BLaER1 treated with 17β-estradiol and CSF1 and Interleukin-3, amounts not matched to agents 10 nM and 100 nM (cell line): Measurements from ENCODE around the gene RIGI.
"Not testable (repeated sequence)": the region's sequence is repeated elsewhere in the genome, so short reads cannot be mapped to it uniquely, and the experiment has no call there.

Experiments used
- H3K27ac ChIP-seq, 11 experiments: shearing (Covaris generic); formaldehyde crosslinking; 2 replicates each; pipeline ENCODE4 v1.8.1; 2022
- H3K27me3 ChIP-seq, 11 experiments: shearing (Covaris generic); formaldehyde crosslinking; 2 replicates each; pipeline ENCODE4 v1.8.1; 2022
- H3K36me3 ChIP-seq, 11 experiments: shearing (Covaris generic); formaldehyde crosslinking; 2 replicates each; pipeline ENCODE4 v1.8.1; 2022
- H3K4me1 ChIP-seq, 10 experiments: shearing (Covaris generic); formaldehyde crosslinking; 2 replicates each; pipeline ENCODE4 v1.8.1; 2022
- H3K4me2 ChIP-seq, 11 experiments: shearing (Covaris generic); formaldehyde crosslinking; 2 replicates each; pipeline ENCODE4 v1.8.1; 2022
- H3K4me3 ChIP-seq, 10 experiments: shearing (Covaris generic); formaldehyde crosslinking; 2 replicates each; pipeline ENCODE4 v1.8.1; 2022
- H3K9ac ChIP-seq, 11 experiments: shearing (Covaris generic); formaldehyde crosslinking; 2 replicates each; pipeline ENCODE4 v1.8.1; 2022
- H3K9me3 ChIP-seq, 11 experiments: shearing (Covaris generic); formaldehyde crosslinking; replicated peaks in 1 of 11; 2 replicates each; pipeline ENCODE4 v1.8.1; 2022
- H4K20me1 ChIP-seq, 11 experiments: shearing (Covaris generic); formaldehyde crosslinking; 2 replicates each; pipeline ENCODE4 v1.8.1; 2022
- Cebpa-rat ChIP-seq, 11 experiments: shearing (Covaris generic); IDR thresholded peaks; 2 replicates each; pipeline ENCODE4 v1.8.1; 2022

Gene RIGI

GRCh38 chr9:32545884-32546283, 19.9 kb upstream of the RIGI start:
- no peak overlapping the region for H3K4me3 ChIP-seq

GRCh38 chr9:32543047-32543446, 17.1 kb upstream of the RIGI start:
- H3K27ac ChIP-seq = no peak overlapping the region
- H3K4me3 ChIP-seq = no peak overlapping the region
- H3K9ac ChIP-seq = no peak overlapping the region
- no peaks in the 10 kb centered on the region for H3K27me3 ChIP-seq
- no peaks in the 10 kb centered on the region for H3K4me1 ChIP-seq
- H4K20me1 ChIP-seq = peaks cover 40 to 97% (median 78%) of the 10 kb centered on the region in 11 experiments
- H3K4me2 ChIP-seq = no peak overlapping the region
- no peaks in the 10 kb centered on the region for H3K9me3 ChIP-seq
- TF ChIP-seq Cebpa-rat (IDR thresholded peaks at IDR 0.05) = no peak
- H3K36me3 ChIP-seq = peaks cover 59 to 88% (median 73%) of the 10 kb centered on the region in 11 experiments

More at GRCh38 chr9:32545884-32546283, 19.9 kb upstream of the RIGI start:
- no peak overlapping the region for H3K9ac ChIP-seq
- H4K20me1 ChIP-seq = peaks cover 69 to 99% (median 94%) of the 10 kb centered on the region in 11 experiments
- H3K36me3 ChIP-seq = peaks cover 53 to 82% (median 71%) of the 10 kb centered on the region in 11 experiments
- no peak overlapping the region for H3K4me2 ChIP-seq
- no peaks in the 10 kb centered on the region for H3K27me3 ChIP-seq
- no peaks in the 10 kb centered on the region for H3K9me3 ChIP-seq
- no peak overlapping the region for H3K27ac ChIP-seq
- no peak for TF ChIP-seq Cebpa-rat (IDR thresholded peaks at IDR 0.05)
- peaks cover 13 to 20% (median 15%) of the 10 kb centered on the region in 10 experiments for H3K4me1 ChIP-seq

DNA sequence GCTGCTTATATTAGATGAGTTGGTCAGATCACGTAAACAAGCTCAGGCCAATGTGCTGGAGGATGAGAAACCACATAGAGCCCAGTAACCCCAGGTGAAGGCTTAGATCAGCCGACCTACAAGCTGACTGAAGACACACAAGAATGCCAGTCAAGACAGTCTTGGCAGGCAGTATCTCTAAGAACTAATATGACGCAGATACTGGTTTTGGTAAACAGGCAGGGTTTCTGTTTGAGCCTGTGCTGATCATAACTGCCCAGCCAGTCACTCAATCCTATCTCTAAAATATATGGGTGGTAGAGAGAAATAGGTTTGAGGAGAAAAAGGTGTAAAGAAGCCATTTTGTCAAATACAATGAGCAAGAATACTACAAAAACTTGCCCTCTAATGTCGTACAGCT, 7.8 kb upstream of the RIGI start:
- Histone ChIP-seq H3K27me3 (no peaks in the 10 kb centered on the region), H3K4me3 (no peak overlapping the region), H3K4me2 (no peak overlapping the region), H3K9ac (no peak overlapping the region), H3K4me1 (no peaks in the 10 kb centered on the region), H3K27ac (no peak overlapping the region), H4K20me1 (peaks cover 0 to 22% (median 4%) of the 10 kb centered on the region in 11 experiments; a peak in 7 of 22 replicates), H3K9me3 (no peaks in the 10 kb centered on the region; a peak in 1 of 22 replicates), H3K36me3 (peaks cover 9 to 45% (median 29%) of the 10 kb centered on the region in 11 experiments; a peak in 19 of 22 replicates)
- no peak for TF ChIP-seq Cebpa-rat (IDR thresholded peaks at IDR 0.05)

DNA sequence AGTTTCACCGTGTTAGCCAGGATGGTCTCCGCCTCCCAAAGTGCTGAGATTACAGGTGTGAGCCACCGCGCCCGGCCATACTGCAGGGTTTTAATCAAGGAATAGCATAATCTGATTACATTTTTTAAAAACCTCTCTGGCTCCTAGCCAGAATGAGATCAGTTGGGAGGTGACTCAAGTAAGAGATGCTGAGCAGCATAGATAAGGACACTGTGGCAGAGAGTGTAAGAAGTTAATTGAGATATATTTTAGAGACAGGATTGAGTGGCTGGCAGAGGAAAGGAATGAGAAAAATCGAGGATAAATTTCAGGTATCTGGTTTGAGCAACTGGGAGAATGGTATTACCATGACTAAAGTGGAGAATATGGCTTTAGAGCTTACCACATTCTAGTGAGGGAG, 7.3 kb upstream of the RIGI start:
- Histone ChIP-seq H3K9ac (no peak overlapping the region), H3K4me3 (no peak overlapping the region), H3K27ac (no peak overlapping the region), H3K36me3 (peaks cover 9 to 40% (median 27%) of the 10 kb centered on the region in 11 experiments; a peak in 17 of 22 replicates), H4K20me1 (peaks cover 0 to 17% (median 0%) of the 10 kb centered on the region in 11 experiments; a peak in 6 of 22 replicates), H3K4me2 (no peak overlapping the region), H3K9me3 (no peaks in the 10 kb centered on the region; a peak in 1 of 22 replicates), H3K27me3 (no peaks in the 10 kb centered on the region), H3K4me1 (no peaks in the 10 kb centered on the region)
- no peak for TF ChIP-seq Cebpa-rat (IDR thresholded peaks at IDR 0.05)

DNA sequence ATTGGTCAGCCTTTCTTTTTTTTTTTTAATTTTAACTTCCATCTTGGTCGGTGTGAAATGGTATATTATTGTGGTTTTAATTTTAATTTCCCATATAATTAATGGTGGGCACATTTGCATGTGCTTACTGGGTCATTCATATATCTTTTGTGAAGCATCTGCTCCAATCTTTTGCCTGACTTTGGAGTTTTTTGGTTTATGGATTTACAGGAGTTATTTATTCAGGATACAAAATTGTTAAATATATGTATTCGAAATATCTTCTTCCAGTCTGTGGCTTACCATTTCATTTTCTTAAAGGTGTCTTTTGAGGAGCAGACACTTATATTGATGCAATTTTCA, 682 bp upstream of the RIGI start:
- no peaks in the 10 kb centered on the region for H3K27me3 ChIP-seq
- H3K27ac ChIP-seq = peak overlapping the region in 10 of 11 experiments; percentile 13 to 81 (median 73); a peak in 16 of 22 replicates
- H3K9ac ChIP-seq = peak overlapping the region; percentile 70 to 85 (median 80); a peak in 21 of 22 replicates
- peak overlapping the region; percentile 65 to 85 (median 76) for H3K4me3 ChIP-seq
- H3K36me3 ChIP-seq = peaks cover 0 to 15% (median 6%) of the 10 kb centered on the region in 11 experiments; a peak in 11 of 22 replicates
- TF ChIP-seq Cebpa-rat (IDR thresholded peaks at IDR 0.05) = no peak
- H3K4me1 ChIP-seq = peaks cover 20 to 29% (median 25%) of the 10 kb centered on the region in 10 experiments
- peaks cover 0 to 18% (median 14%) of the 10 kb centered on the region in 11 experiments; a peak in 17 of 22 replicates for H3K9me3 ChIP-seq
- no peaks in the 10 kb centered on the region; a peak in 1 of 22 replicates for H4K20me1 ChIP-seq
- H3K4me2 ChIP-seq = peak overlapping the region; percentile 55 to 99 (median 86)

- Histone ChIP-seq H3K4me1 (peaks cover 20 to 29% (median 25%) of the 10 kb centered on the region in 10 experiments), H3K27ac (peak overlapping the region; percentile 13 to 81 (median 73); a peak in 21 of 22 replicates), H3K9me3 (peaks cover 3 to 25% (median 20%) of the 10 kb centered on the region in 11 experiments; a peak in 21 of 22 replicates)
Measured at GRCh38 chr9:32525709-32526030, 326 bp downstream of the RIGI start.

DNA sequence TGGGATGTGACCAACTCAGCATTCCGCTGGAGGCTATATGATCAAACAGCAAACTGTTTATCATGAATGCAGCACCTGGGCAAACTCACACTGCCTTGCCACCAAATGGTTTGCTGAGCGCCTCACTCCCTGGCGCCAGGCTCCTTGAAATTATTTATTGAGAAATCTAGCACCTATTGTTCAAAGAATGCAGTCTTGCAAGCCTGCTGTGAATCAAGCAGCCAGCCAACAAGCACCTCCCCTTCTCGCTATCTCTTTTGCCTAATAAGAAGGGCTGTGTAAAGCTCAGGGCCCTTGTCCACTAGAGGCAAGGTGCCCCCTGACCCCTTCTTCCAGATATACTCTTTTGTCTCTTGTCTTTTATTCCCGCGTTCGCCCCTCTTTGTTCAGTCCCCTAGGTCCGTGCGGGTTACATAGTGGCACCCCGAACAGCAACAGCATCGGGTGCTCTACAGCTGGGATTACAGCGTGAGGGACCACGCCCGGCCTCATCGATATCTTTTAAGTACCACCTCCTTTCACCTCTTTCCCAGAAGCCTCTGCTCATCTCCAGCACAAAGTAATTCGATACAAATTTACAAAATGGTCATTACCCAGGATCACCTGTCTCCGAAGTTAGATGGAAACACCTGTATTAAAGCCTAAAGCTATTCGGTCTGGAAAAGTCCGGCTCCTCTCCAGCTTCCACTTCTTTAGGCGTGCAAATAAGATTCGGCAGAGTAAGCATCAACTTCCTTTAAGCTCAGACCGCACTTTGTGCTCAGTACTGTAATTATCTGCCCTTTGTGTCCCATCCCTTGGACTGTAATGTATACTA, 896 bp downstream of the RIGI start:
- H3K9me3 ChIP-seq = peaks cover 9 to 31% (median 26%) of the 10 kb centered on the region in 11 experiments; a peak in 21 of 22 replicates
- H3K4me3 ChIP-seq = peak overlapping the region; percentile 65 to 85 (median 76)
- H3K4me1 ChIP-seq = peaks cover 20 to 29% (median 25%) of the 10 kb centered on the region in 10 experiments
- peaks cover 7 to 21% (median 10%) of the 10 kb centered on the region in 11 experiments; a peak in 17 of 22 replicates for H3K36me3 ChIP-seq
- H4K20me1 ChIP-seq = no peaks in the 10 kb centered on the region; a peak in 1 of 22 replicates
- H3K27ac ChIP-seq = peak overlapping the region in 10 of 11 experiments; percentile 61 to 81 (median 74); a peak in 19 of 22 replicates
- H3K9ac ChIP-seq = peak overlapping the region; percentile 70 to 85 (median 80)
- peak overlapping the region; percentile 77 to 99 (median 91) for H3K4me2 ChIP-seq
- no peak for TF ChIP-seq Cebpa-rat (IDR thresholded peaks at IDR 0.05)
- no peaks in the 10 kb centered on the region for H3K27me3 ChIP-seq

More at GRCh38 chr9:32525709-32526030, 326 bp downstream of the RIGI start:
- Histone ChIP-seq H3K4me2 (peak overlapping the region; percentile 77 to 99 (median 91)), H3K9ac (peak overlapping the region; percentile 70 to 85 (median 80)), H3K4me3 (peak overlapping the region; percentile 65 to 85 (median 76)), H3K27me3 (no peaks in the 10 kb centered on the region), H4K20me1 (no peaks in the 10 kb centered on the region; a peak in 1 of 22 replicates), H3K36me3 (peaks cover 1 to 16% (median 5%) of the 10 kb centered on the region in 11 experiments; a peak in 11 of 22 replicates)
- no peak for TF ChIP-seq Cebpa-rat (IDR thresholded peaks at IDR 0.05)

GRCh38 chr9:32524558-32524891, 1.5 kb downstream of the RIGI start:
- H3K27me3 ChIP-seq, H4K20me1 ChIP-seq: not testable (repeated sequence)
- peaks cover 11 to 27% (median 13%) of the 10 kb centered on the region in 11 experiments; a peak in 18 of 22 replicates for H3K36me3 ChIP-seq
- peaks cover 20 to 29% (median 25%) of the 10 kb centered on the region in 10 experiments for H3K4me1 ChIP-seq
- peak overlapping the region in 10 of 11 experiments; percentile 70 to 85 (median 78); a peak in 17 of 22 replicates for H3K9ac ChIP-seq
- H3K9me3 ChIP-seq = peaks cover 15 to 37% (median 31%) of the 10 kb centered on the region in 11 experiments; a peak in 21 of 22 replicates
- peak overlapping the region; percentile 77 to 99 (median 91) for H3K4me2 ChIP-seq
- H3K27ac ChIP-seq = peak overlapping the region in 1 of 11 experiments; percentile 74; a peak in 2 of 22 replicates
- H3K4me3 ChIP-seq = peak overlapping the region; percentile 65 to 85 (median 76)

- H3K4me2 ChIP-seq = peak overlapping the region; percentile 5 to 99 (median 90); a peak in 14 of 22 replicates
- H3K27me3 ChIP-seq = no peaks in the 10 kb centered on the region
- no peak overlapping the region for H3K4me3 ChIP-seq
- peaks cover 21 to 43% (median 38%) of the 10 kb centered on the region in 11 experiments; a peak in 21 of 22 replicates for H3K9me3 ChIP-seq
- peaks cover 20 to 29% (median 25%) of the 10 kb centered on the region in 10 experiments for H3K4me1 ChIP-seq
- H4K20me1 ChIP-seq = no peaks in the 10 kb centered on the region; a peak in 1 of 22 replicates
- H3K9ac ChIP-seq = no peak overlapping the region
- H3K36me3 ChIP-seq = peaks cover 16 to 33% (median 19%) of the 10 kb centered on the region in 11 experiments
- H3K27ac ChIP-seq = no peak overlapping the region
- TF ChIP-seq Cebpa-rat (IDR thresholded peaks at IDR 0.05) = no peak
Measured at GRCh38 chr9:32523910-32524309, 2.1 kb downstream of the RIGI start.
